ENCODE results near the gene ZNF644.
"Not testable (repeated sequence)": the region's sequence is repeated elsewhere in the genome, so short reads cannot be mapped to it uniquely, and the experiment has no call there.

ZNF644 gene

GRCh38 chr1:91042372-91042771 lies 20.5 kb upstream of the ZNF644 start:
- not testable (repeated sequence) for H3K4me3 ChIP-seq (ENCODE audit: low read length); H3K9me3 ChIP-seq (ENCODE audit: low read length); H3K36me3 ChIP-seq (ENCODE audit: insufficient read depth, low read length); H3K4me1 ChIP-seq (ENCODE audit: insufficient read depth, low read length); H3K27me3 ChIP-seq (ENCODE audit: insufficient read depth, low read length); H2AFZ ChIP-seq (ENCODE audit: low read depth, low read length)

GRCh38 chr1:91038582-91038981 lies 16.7 kb upstream of the ZNF644 start:
- Histone ChIP-seq H3K4me1 (ENCODE audit: insufficient read depth, low read length) (no peaks in the 10 kb centered on the region), H3K9me3 (ENCODE audit: low read length) (no peaks in the 10 kb centered on the region), H2AFZ (ENCODE audit: low read depth, low read length) (no peak overlapping the region), H3K36me3 (ENCODE audit: insufficient read depth, low read length) (no peaks in the 10 kb centered on the region), H3K27me3 (ENCODE audit: insufficient read depth, low read length) (no peaks in the 10 kb centered on the region), H3K4me3 (ENCODE audit: low read length) (no peak overlapping the region)

GRCh38 chr1:91036894-91037829 lies 15.3 kb upstream of the ZNF644 start:
- Histone ChIP-seq H3K4me1 (ENCODE audit: insufficient read depth, low read length) (no peaks in the 10 kb centered on the region), H3K9me3 (ENCODE audit: low read length) (no peaks in the 10 kb centered on the region), H3K27me3 (ENCODE audit: insufficient read depth, low read length) (no peaks in the 10 kb centered on the region), H3K36me3 (ENCODE audit: insufficient read depth, low read length) (no peaks in the 10 kb centered on the region), H2AFZ (ENCODE audit: low read depth, low read length) (no peak overlapping the region), H3K4me3 (ENCODE audit: low read length) (no peak overlapping the region)

- Histone ChIP-seq H3K4me3 (ENCODE audit: low read length) (no peak overlapping the region), H3K36me3 (ENCODE audit: insufficient read depth, low read length) (no peaks in the 10 kb centered on the region), H3K27me3 (ENCODE audit: insufficient read depth, low read length) (no peaks in the 10 kb centered on the region), H2AFZ (ENCODE audit: low read depth, low read length) (no peak overlapping the region), H3K9me3 (ENCODE audit: low read length) (no peaks in the 10 kb centered on the region), H3K4me1 (ENCODE audit: insufficient read depth, low read length) (no peaks in the 10 kb centered on the region)
These were observed 10.5 kb upstream of the ZNF644 start for GRCh38 chr1:91032349-91032748.

DNA sequence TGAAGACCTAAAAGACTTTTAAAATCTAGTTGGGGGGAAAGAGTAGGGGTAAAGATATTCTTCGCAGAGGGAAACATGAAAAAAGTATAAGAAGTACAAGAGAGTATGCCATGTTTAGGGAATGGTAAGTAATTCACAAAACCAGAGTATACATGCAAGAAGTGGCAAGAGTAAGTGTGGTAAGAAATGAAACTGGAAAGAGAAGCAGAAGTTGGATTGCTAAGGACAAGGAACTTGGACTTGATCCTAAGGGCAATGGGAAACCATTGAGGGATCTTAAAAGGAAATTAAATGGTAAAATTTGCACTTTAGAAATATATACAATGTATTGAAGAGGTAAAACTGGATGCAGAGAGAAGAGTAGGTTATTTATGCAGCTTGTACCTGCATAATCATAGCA lies 9.2 kb upstream of the ZNF644 start:
- H3K27me3 ChIP-seq (ENCODE audit: insufficient read depth, low read length) = no peaks in the 10 kb centered on the region
- H3K4me1 ChIP-seq (ENCODE audit: insufficient read depth, low read length) = no peaks in the 10 kb centered on the region
- no peak overlapping the region for H2AFZ ChIP-seq (ENCODE audit: low read depth, low read length)
- H3K36me3 ChIP-seq (ENCODE audit: insufficient read depth, low read length) = no peaks in the 10 kb centered on the region
- H3K9me3 ChIP-seq (ENCODE audit: low read length) = no peaks in the 10 kb centered on the region
- H3K4me3 ChIP-seq (ENCODE audit: low read length) = no peak overlapping the region

DNA sequence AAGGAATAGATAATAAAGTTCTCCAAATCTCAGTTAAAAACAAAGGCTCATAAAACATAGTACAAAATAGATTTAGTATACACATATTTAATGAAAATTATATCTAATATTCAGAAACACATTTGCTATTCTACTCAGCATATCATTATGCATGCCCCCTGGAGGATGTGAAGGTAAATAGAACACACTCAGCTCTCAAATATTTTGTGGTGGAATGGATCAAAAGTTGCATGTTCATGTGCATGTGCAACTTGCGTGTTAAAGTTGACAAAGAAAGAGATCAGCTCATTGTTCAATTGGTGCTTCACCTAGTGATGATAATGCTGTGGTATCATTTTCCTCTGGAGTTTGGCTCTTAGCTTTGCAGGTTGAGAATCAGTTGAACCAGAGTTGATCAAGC lies 4.9 kb upstream of the ZNF644 start:
- no peaks in the 10 kb centered on the region for H3K4me1 ChIP-seq (ENCODE audit: insufficient read depth, low read length)
- H3K4me3 ChIP-seq (ENCODE audit: low read length) = no peak overlapping the region
- H3K27me3 ChIP-seq (ENCODE audit: insufficient read depth, low read length) = no peaks in the 10 kb centered on the region
- H3K9me3 ChIP-seq (ENCODE audit: low read length) = no peaks in the 10 kb centered on the region
- no peaks in the 10 kb centered on the region for H3K36me3 ChIP-seq (ENCODE audit: insufficient read depth, low read length)
- no peak overlapping the region for H2AFZ ChIP-seq (ENCODE audit: low read depth, low read length)

DNA sequence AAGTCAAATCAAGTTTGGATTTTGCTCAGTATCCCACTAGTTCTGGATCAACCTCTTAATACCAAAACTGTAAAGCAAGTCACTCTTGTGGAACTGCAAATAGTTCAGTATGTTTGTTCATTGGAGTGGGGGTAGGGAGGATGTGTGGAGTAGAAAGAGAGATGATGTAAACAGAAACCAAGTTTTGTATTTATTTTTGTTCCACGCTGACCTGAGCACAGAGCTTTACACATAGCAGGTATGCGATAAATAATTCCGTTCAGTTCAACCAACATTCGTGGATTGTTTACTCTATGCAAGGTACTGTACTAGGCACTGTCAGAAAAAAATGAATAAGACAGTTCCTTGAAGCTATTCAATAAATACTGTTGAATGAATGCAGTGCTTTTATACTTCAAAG lies 4.5 kb upstream of the ZNF644 start:
- Histone ChIP-seq H3K36me3 (ENCODE audit: insufficient read depth, low read length) (no peaks in the 10 kb centered on the region), H3K27me3 (ENCODE audit: insufficient read depth, low read length) (no peaks in the 10 kb centered on the region), H3K4me3 (ENCODE audit: low read length) (no peak overlapping the region), H3K4me1 (ENCODE audit: insufficient read depth, low read length) (no peaks in the 10 kb centered on the region), H2AFZ (ENCODE audit: low read depth, low read length) (no peak overlapping the region), H3K9me3 (ENCODE audit: low read length) (no peaks in the 10 kb centered on the region)

GRCh38 chr1:91024481-91025119 lies 2.8 kb upstream of the ZNF644 start:
- Histone ChIP-seq H2AFZ (ENCODE audit: low read depth, low read length) (no peak overlapping the region), H3K27me3 (ENCODE audit: insufficient read depth, low read length) (no peaks in the 10 kb centered on the region), H3K36me3 (ENCODE audit: insufficient read depth, low read length) (peaks cover under 1% of the 10 kb centered on the region), H3K4me3 (ENCODE audit: low read length) (no peak overlapping the region), H3K4me1 (ENCODE audit: insufficient read depth, low read length) (peaks cover 4% of the 10 kb centered on the region), H3K9me3 (ENCODE audit: low read length) (no peaks in the 10 kb centered on the region)

DNA sequence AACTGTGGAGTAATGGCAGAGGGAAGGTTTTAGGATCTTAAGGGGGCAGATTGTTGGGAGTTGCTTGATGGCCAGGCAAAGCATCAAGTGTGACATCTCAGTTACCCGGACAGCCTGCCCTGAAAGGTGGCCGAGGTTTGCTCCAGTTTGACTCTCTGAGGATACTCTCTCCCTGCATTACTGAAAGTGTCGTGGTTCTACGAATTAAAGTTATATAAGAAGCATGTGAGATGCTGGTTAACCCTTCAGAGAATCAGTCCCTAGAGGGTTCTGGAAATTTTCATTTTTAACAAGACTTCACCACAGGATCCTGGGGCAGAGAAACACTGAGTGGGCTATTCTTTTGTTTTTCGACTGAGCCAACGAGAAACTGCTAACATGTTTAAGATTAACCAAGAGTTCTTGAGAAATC lies 689 bp upstream of the ZNF644 start:
- H3K4me3 ChIP-seq (ENCODE audit: low read length) = peak overlapping the region; percentile 74
- H3K9me3 ChIP-seq (ENCODE audit: low read length) = no peaks in the 10 kb centered on the region
- peaks cover 4% of the 10 kb centered on the region for H3K36me3 ChIP-seq (ENCODE audit: insufficient read depth, low read length)
- H3K27me3 ChIP-seq (ENCODE audit: insufficient read depth, low read length) = no peaks in the 10 kb centered on the region
- H2AFZ ChIP-seq (ENCODE audit: low read depth, low read length) = peak overlapping the region; percentile 81
- H3K4me1 ChIP-seq (ENCODE audit: insufficient read depth, low read length) = peaks cover 4% of the 10 kb centered on the region

DNA sequence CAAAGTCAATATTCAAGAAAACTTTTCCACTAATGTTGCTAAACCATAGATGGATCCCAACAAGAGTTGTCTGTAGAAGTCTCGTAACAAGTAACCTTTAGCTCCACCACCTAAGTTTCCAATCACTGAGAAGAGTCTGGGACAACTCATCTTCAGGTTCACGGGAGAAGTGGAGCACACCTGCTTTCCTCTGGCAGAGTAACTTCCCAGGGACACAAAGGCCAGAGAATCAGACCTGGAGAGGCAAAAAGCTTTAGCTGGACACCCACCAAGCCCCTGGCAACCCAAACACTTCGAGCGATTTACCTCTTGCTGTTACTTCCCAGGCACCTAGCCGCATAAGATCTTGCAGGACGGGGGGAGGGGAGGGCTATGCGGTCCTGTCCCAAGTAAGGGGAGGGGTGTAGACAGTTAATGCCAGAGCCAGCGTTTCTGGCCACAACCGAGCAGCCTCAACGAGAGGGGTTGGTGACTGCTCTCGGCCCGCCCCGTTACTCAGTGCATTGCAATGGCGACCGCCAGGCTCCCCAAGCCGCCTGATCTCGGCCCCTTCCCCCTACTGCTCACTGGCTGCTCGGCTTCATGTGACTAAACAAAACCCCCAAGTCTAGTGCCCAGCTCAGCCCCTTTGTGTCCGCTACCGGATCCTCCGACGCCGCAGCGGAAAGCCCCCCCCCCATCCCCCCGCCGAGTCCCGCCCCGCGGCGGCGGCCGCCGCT lies 709 bp downstream of the ZNF644 start:
- peak overlapping the region; percentile 74 for H3K4me3 ChIP-seq (ENCODE audit: low read length)
- H3K4me1 ChIP-seq (ENCODE audit: insufficient read depth, low read length) = peaks cover 4% of the 10 kb centered on the region
- peaks cover 4% of the 10 kb centered on the region for H3K36me3 ChIP-seq (ENCODE audit: insufficient read depth, low read length)
- H3K9me3 ChIP-seq (ENCODE audit: low read length) = no peaks in the 10 kb centered on the region
- H3K27me3 ChIP-seq (ENCODE audit: insufficient read depth, low read length) = no peaks in the 10 kb centered on the region
- H2AFZ ChIP-seq (ENCODE audit: low read depth, low read length) = no peak overlapping the region

GRCh38 chr1:91020486-91020885 lies 1.3 kb downstream of the ZNF644 start:
- Histone ChIP-seq H3K27me3 (ENCODE audit: insufficient read depth, low read length) (no peaks in the 10 kb centered on the region), H2AFZ (ENCODE audit: low read depth, low read length) (no peak overlapping the region), H3K4me1 (ENCODE audit: insufficient read depth, low read length) (peaks cover 4% of the 10 kb centered on the region), H3K9me3 (ENCODE audit: low read length) (no peaks in the 10 kb centered on the region), H3K4me3 (ENCODE audit: low read length) (peak overlapping the region; percentile 74), H3K36me3 (ENCODE audit: insufficient read depth, low read length) (peaks cover 4% of the 10 kb centered on the region)

DNA sequence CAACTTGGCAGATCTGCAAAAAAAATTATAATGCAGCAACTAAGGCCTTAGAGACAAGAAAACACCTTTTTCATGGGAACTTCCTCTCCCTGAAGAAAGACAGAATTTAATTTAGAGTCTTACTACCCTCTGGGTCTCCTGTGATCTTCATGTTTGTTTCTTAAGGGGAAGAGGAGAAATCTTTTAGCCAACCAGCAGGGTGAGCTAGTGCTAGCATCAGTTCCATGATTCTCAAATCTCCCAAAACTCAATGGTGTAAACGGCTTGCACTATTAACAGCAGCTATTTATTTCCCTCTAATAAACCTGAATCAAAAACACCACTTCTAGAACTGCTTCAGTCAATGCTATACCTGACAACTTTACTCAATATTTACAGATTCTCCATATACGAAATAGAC lies 3.8 kb downstream of the ZNF644 start:
- Histone ChIP-seq H3K4me3 (ENCODE audit: low read length) (no peak overlapping the region), H3K36me3 (ENCODE audit: insufficient read depth, low read length) (peaks cover 6% of the 10 kb centered on the region)

More for the DNA sequence above, 3.8 kb downstream of the ZNF644 start:
- H3K4me1 ChIP-seq (ENCODE audit: insufficient read depth, low read length) = peaks cover 7% of the 10 kb centered on the region
- no peak overlapping the region for H2AFZ ChIP-seq (ENCODE audit: low read depth, low read length)
- H3K27me3 ChIP-seq (ENCODE audit: insufficient read depth, low read length) = no peaks in the 10 kb centered on the region
- no peaks in the 10 kb centered on the region for H3K9me3 ChIP-seq (ENCODE audit: low read length)
